ENCODE measurements around the gene ZWILCH.
"Not testable (repeated sequence)": the region's sequence is repeated elsewhere in the genome, so short reads cannot be mapped to it uniquely, and the experiment has no call there.

The ZWILCH gene

DNA sequence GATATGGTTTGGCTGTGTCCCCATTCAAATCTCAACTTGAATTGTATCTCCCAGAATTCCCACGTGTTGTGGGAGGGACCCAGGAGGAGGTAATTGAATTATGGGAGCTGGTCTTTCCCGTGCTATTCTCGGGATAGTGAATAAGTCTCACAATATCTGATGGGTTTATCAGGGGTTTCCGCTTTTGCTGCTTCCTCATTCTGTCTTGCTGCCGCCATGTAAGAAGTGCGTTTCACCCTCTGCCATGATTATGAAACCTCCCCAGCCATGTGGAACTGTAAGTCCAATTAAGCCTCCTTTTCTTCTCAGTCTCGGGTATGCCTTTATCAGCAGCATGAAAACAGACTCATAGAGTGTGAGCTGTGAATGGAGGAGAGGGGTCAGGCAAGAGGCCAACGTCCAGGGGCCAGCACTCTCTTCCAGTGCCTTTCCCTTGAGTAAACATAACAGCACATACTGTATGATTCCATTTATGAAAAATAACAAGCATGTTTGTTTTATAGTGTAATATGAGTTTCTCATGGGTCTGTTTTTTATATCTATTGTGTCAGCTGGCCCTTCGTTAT, 76.9 kb downstream of the ZWILCH start:
- no peak for DNase-seq (ENCODE audit: low read depth in 3 of 3)

DNA sequence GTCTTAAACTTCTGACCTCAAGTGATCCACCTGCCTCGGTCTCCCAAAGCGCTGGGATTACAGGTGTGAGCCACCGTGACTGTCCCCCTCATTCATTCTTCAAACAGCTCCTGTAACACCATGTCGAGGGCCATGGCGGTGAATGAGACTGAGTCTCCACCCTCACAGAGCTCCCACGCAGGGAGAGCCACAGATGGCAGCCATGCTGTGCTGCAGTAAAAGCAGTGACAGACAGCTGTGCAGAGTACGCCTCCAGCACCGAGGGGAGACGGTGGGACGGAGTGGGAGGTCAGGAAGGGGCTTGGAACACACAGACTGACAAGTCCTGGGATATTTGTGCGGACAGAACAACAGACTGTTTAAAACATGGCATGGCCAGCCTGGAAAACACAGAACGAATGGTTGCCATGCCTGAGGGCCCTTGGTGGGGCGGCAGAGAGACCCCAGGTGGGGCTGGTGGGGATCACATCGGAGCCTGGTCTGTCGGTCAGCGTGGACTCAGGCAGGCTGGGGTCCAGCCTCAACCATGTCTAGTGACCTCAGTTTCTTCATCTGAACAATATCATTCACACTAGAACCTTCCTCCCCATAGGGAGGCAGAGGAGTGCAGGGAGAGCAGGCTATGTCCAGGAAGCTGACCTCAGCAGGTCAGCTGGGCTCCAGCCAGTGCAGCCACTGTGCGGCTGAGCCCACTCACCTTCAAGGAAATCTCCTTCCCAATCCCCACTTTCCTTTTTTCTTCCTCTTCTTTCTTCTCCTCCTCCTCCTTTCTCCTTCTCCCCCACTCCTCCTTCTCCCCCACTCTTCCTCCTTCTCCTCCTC, 81.2 kb downstream of the ZWILCH start:
- no peak for DNase-seq (ENCODE audit: low read depth in 3 of 3)

DNA sequence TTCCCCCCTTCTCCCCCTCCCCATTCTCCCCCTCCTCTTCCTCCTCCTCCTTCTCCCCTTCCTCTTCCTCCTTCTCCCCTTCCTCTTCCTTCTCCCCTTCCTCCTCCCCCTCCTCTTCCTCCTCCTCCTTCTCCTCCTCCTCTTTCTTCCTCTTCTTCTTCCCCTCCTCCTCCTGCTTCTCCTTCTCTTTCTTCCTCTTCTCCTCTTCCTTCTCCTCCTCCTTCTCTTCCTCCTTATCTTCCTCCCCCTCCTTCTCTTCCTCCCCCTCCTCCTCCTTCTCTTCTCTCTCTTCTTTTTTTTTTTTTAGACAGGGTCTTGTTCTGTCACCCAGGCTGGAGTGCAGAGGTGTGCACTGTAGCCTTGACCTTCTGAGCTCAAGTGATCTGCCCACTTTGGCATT, 81.9 kb downstream of the ZWILCH start:
- DNase-seq (ENCODE audit: low read depth in 3 of 3) = no peak

DNA sequence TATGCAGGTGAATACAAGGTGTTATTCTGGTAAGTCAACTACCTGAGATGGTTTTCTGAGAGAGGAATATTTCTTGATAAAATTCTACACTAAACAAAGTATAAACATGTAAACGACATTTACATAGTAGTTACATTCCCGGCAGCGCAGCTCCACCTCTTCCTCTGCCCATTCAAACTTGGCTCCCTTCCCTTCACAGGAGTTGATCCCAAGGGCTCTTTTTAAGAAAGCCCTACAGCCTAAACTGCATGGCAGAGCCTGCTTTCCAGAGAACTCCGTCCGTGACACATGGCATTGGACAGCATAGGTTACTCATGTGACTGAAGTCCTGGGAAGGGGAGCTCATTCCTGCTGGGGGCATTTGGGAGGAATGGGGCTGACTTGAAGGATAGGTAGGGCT, 82.6 kb downstream of the ZWILCH start:
- no peak for DNase-seq (ENCODE audit: low read depth in 3 of 3)

DNA sequence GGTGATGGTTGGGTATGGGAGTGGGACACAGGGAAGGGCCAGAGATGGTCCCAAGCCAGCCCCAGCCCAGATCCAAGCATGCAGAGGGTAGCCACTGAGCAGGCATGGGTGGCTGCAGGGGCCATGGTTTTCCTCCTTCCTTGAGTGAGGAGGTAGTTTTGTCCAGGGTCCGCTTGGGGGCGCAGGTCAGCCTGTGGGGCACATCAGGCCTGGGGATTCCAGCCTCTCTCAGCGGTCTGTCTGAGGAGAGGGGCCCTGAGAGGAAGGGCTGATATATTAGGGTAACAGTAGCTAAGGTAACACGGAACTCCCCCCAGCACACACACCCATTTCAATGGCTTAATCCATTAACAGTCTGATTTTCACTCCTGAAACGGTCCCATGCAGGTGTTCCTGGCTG, 83.4 kb downstream of the ZWILCH start:
- DNase-seq (ENCODE audit: low read depth in 3 of 3) = no peak

DNA sequence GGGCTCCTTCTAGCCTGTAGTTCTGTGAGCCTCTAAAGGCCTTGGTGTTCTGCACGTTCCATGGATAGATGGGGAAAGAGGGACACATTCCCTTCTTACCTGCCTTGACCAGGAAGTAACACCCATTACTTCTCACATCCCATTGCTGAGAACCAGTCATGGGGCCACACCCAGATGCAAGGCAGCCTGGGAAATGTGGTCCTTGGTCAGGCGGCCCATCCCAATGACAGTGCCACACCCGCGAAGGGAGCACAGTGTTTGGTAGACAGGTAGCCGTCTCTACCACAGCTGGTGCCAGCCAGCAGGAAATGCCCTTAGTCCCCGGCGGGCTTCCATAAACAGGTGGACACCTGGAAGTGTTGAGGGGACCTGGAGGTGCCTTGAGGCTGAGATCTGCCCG, 83.8 kb downstream of the ZWILCH start:
- DNase-seq (ENCODE audit: low read depth in 3 of 3) = no peak

DNA sequence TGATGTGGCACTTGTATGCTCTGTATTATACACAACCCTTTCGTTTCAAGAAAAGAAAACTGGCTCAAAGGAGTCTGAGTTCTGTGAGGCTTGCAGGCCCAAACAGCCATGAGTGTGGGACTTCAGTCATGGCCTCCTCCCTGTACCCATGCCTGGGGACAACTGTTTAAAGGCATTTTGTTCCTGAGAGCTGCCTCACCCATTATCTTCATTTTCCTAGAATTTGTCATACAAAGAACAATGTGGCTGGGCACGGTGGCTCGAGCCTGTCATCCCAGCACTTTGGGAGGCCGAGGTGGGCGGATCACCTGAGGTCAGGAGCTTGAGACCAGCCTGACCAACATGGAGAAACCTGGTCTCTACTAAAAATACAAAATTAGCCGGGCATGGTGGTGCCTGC, 84.3 kb downstream of the ZWILCH start:
- not testable (repeated sequence) for DNase-seq (ENCODE audit: low read depth in 3 of 3)

DNA sequence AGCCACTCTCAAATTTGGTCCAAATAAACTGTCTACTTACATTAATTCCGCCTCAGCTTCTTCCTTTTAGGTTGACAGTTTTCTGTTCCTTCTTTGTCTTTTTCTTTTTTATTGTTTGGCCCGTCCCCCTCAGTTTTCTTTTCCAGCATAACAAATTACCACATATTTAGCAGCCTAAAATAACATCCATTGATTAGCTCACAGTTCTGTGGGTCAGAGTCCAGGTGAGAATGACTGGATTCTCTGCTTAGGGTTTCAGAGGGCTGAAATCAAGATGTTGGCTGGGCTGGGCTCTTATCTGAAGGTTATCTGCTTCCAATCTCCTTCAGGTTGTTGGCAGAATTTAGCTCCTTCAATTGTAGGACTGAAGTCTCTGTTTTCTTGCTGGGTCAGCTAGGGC, 85.3 kb downstream of the ZWILCH start:
- DNase-seq (ENCODE audit: low read depth in 3 of 3) = no peak

DNA sequence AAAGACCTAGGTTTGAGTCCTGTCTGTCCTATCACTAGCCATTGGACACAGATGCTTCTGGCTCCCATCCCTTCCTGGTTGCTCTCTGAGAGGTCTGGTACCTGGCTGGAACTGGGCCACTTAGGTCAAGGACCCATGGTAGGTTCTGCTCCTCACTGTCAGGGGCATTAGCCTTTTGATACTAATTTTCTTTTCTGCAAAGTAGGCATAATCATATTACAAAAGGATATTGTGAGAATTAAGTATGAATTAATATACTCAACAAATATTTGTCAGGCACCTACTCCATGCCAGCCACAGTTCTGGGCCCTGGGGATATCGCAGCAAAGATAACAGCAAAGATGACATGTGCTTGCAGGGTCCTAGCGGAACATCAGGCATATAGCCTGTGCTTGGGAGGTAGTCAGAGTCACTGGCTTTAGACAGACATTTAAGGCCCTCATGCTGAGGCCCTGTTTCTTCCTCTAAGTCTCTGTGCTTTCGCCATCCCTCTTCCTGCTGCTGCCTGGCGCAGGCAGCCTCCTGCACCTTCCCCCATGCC, 86.3 kb downstream of the ZWILCH start:
- DNase-seq (ENCODE audit: low read depth in 3 of 3) = no peak

DNA sequence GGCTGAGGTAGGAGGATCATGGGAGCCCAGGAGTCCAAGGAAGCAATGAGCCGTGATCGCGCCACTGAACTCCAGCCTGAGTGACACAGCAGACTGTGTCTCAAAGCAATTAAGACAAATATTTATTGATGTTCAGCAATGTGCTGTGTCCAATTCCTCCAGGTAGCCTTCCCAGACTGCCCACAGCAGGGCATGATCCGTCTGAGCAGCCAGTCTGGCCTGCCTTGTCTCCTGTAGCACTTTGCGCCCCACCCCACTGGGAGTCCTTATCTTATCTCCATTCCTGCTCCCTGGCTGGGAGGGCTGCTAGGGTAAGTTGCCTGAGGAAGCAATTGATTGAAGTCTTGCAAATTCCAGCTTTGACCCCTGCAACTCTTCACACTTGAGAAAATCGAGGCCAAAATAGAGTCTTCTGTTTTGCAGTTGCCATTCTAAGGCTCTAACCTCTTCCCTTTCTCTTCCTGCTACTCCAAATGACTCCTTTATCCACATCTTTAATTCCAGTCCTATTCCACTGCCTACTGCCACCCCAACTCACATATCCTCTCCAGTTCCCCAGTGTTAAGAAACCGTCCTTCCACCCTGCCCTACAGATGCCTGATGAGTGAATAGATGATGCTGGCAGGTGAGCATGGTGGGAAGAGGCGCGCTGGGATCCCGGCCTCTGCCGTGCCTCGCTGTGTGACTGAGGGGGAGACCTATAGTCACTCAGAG, 87.5 kb downstream of the ZWILCH start:
- no peak for DNase-seq (ENCODE audit: low read depth in 3 of 3)

DNA sequence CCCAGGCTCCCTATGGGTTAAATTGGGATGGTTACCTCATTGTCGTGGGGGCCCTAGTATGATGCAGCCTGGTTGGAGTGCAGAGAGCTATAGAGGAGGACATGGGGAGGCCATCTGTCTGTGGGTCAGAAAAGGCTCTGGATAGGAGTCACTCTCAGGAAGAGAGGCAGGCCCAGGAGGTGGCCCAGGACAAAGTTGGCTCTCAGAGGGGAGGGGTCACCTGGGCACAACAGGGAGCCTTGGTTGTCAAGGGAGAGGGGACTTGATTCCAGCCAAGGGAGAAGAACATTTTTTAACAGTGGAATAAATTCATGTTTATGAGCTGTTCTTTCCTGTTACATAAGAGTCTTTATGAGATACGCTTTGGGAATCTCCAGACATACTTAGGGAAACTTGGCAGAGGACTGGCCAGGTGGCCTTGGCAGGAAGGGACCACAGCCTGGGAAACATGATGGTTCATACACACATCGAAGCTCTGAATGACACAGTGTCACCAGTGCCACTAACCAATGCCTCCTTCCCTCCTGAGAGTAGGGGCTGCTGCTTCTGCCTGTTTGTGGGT, 88.2 kb downstream of the ZWILCH start:
- no peak for DNase-seq (ENCODE audit: low read depth in 3 of 3)

DNA sequence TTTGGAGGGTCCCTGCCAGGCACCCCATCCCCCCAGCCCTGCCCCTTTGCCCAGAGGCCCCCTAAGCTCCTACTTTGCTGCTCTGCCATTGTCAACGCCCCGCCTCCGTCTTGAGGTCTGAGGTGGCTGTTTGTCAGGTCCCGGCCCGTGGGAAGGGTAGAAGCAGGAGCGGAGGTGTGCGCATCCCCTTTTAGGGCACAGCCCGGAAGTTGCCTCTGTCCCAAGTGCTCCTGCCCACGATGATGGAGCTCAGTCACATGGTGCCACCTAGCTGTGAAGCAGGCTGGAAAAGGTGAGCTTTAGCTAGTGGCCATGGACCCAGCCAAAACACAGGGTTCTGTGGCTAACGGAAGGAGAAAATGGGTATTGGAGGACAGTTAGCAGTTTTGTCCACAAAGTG, 89.2 kb downstream of the ZWILCH start:
- no peak for DNase-seq (ENCODE audit: low read depth in 3 of 3)

DNA sequence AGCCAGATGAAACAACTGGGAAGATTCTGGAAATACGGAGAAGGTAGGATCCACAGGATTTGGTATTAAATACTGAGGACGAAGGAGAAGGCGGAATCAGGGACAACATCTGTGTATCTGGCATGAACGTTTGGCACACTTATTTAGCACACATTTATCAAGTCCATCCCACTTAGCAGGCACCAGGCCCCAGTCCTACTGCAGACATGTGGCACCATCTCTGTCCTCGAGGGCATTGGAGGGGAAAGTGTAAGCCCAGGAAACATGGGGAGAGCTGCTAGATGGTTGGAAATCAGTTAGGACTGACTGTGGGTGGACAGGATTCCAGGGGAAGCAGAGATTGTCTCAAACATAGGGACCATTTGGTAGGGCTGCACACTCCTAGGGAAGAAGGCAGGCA, 89.7 kb downstream of the ZWILCH start:
- DNase-seq (ENCODE audit: low read depth in 3 of 3) = no peak

DNA sequence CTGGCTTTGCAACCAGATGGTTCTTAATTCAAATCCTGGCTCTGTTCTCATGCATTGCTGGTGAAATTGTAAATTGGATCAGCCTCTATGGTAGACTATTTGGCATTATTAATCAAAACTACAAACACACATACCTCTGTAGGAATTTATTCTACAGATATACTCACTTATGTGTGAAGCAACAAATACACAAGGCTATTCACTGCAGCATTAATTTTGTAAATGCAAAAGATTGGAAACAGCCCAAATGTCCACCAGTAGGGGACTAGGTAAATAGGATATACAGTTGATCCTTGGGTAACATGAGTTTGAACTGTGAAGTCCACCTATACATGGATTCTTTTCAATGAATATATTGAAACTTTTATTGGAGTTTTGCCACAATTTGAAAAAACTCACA, 90.2 kb downstream of the ZWILCH start:
- no peak for DNase-seq (ENCODE audit: low read depth in 3 of 3)

DNA sequence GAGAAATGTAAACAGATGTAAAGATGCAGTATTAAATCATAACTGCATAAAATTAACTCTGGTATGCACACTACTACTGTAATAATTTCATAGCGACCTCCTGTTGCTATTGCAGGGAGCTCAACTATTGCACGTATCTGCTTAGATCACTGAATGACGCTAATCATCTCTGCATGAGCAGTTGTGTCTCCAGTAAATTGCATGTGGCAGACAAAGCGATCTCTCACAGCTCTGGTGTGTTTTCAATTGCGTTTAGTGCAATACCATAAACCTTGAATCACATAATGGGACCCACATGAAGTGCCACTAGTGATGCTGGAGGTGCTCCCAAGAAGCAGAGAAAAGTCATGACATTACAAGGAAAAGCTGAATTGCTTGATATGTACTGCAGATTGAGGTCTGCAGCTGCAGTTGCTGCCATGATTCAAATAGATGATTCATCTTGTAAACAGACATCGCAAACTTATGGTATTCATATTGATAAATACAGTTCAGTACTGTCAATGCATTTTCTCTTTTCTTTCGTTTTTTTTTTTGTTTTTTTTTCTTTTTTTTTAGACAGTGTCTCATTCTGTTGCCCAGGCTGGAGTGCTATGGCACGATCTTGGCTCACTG, 90.9 kb downstream of the ZWILCH start:
- no peak for DNase-seq (ENCODE audit: low read depth in 3 of 3)

DNA sequence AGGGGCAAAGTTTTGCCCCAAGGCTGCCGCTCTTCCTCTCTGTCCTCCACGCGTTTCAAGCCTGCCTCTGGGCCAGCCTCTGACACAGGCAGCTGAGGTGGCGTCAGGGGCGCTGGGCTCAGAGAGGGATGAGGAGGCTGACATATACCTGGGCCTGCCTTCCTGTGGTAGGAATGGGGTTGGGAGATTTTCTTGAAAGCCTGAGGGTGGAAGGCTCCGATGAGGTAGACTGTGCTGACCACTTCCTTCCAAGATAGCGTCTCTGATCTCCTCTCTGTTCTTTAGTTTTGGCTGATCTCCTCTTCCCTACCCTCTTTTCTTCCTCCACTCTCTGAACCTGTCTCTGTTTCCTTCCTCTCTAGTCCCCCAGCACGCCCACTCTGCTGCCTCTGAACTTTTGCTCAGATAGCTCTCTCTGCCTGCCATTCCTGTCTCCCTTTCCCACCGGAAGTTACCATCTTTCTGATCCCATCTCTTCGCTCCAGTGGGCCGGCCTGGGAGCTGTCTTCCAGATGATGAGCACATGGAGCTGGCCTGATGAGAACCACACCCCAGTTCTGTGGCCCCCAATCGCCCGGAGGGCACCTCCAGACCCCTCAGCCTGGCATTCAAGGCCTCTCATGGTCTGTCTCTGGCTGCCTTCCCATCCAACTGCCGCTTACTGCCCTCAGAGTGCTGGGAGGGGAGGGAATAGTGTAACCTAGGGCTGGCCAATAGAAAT, 93.1 kb downstream of the ZWILCH start:
- DNase-seq (ENCODE audit: low read depth in 3 of 3) = no peak
